ENCODE results near the gene GRPEL1. TPM values are rescaled to one million over a fixed set of nuclear protein-coding genes. Genes with fewer than 3 reads are reported as not detected.

GRPEL1 gene
- total RNA-seq, 1 experiment from 2014 or later, result 40.7 TPM

- H2AK5ac ChIP-seq (ENCODE audit: insufficient read length, low read length), result no peak overlapping the region
- H3K27me3 ChIP-seq (ENCODE audit: insufficient read depth, low read length), result no peaks in the 10 kb centered on the region
- Mint-ChIP-seq H3K4me3 (no peak overlapping the region), H3K27ac (peak overlapping the region in 1 of 3 experiments; percentile 65; a peak in 1 of 7 replicates), H3K27me3 (ENCODE audit: low read depth) (no peaks in the 10 kb centered on the region), H3K4me1 (peaks cover 7 to 11% of the 10 kb centered on the region in 2 experiments), H3K36me3 (ENCODE audit: insufficient read depth in 1 of 3, low read depth in 3 of 3) (peaks cover 6 to 27% (median 21%) of the 10 kb centered on the region in 3 experiments; a peak in 6 of 7 replicates), H3K9me3 (no peaks in the 10 kb centered on the region)
- no peak overlapping the region for H3K18ac ChIP-seq (ENCODE audit: insufficient read length, low read depth, low read length)
- H2BK15ac ChIP-seq (ENCODE audit: low read depth, low read length), result no peak overlapping the region
- H3K9ac ChIP-seq (ENCODE audit: extremely low read depth, insufficient read length, low read length), result no peak overlapping the region
- H3K79me2 ChIP-seq (ENCODE audit: insufficient read depth, low read length), result 0 out of 2 replicates have a peak, but pooled peaks cover 2% of the 10 kb centered on the region
- H2BK5ac ChIP-seq (ENCODE audit: insufficient read length, low read length), result no peak overlapping the region
- H3K4ac ChIP-seq (ENCODE audit: low read depth, low read length), result no peak overlapping the region
- H3K56ac ChIP-seq (ENCODE audit: insufficient read length, low read depth, low read length), result no peak overlapping the region
- no peak overlapping the region; the same call in 1 of the 2 replicates for H3K14ac ChIP-seq (ENCODE audit: insufficient read depth, low read length)
- H3K23me2 ChIP-seq (ENCODE audit: insufficient read length, low read depth, low read length, poor library complexity, severe bottlenecking), result no peaks in the 10 kb centered on the region
- no peak overlapping the region for H4K91ac ChIP-seq (ENCODE audit: insufficient read length, low read depth, low read length)
- no peak overlapping the region for H3K23ac ChIP-seq (ENCODE audit: insufficient read length, low read depth, low read length)
- no peak for DNase-seq
- H4K20me1 ChIP-seq (ENCODE audit: control insufficient read depth, insufficient read depth, insufficient read length), result no peaks in the 10 kb centered on the region
- H4K8ac ChIP-seq (replicated peaks; ENCODE audit: insufficient read length, low read depth, low read length), result no peak overlapping the region
- no peak overlapping the region for H2BK120ac ChIP-seq (ENCODE audit: low read depth, low read length, poor library complexity, severe bottlenecking)
- H2AFZ ChIP-seq (ENCODE audit: low read length), result no peak overlapping the region
- H3K4me1 ChIP-seq (ENCODE audit: insufficient read depth, low read length), result no peaks in the 10 kb centered on the region
- H3K9me3 ChIP-seq (ENCODE audit: control insufficient read depth, low read depth, low read length), result no peaks in the 10 kb centered on the region
- H2BK12ac ChIP-seq (ENCODE audit: insufficient read length, low read depth, low read length), result no peak overlapping the region
- WGBS (ENCODE audit: extremely low coverage, insufficient read length, low lambda C conversion rate), result no CpG with 5 or more reads among the region's 20 CpGs
- no peak overlapping the region for H3K27ac ChIP-seq (ENCODE audit: insufficient read length, low read depth, low read length)
- H3T11ph ChIP-seq (ENCODE audit: low read length), result no peak overlapping the region
- no peak overlapping the region for H2BK20ac ChIP-seq (ENCODE audit: low read depth, low read length, poor library complexity, severe bottlenecking)
- H4K5ac ChIP-seq (ENCODE audit: insufficient read length, low read depth, low read length), result no peak overlapping the region
- TF ChIP-seq, protein P1, sequence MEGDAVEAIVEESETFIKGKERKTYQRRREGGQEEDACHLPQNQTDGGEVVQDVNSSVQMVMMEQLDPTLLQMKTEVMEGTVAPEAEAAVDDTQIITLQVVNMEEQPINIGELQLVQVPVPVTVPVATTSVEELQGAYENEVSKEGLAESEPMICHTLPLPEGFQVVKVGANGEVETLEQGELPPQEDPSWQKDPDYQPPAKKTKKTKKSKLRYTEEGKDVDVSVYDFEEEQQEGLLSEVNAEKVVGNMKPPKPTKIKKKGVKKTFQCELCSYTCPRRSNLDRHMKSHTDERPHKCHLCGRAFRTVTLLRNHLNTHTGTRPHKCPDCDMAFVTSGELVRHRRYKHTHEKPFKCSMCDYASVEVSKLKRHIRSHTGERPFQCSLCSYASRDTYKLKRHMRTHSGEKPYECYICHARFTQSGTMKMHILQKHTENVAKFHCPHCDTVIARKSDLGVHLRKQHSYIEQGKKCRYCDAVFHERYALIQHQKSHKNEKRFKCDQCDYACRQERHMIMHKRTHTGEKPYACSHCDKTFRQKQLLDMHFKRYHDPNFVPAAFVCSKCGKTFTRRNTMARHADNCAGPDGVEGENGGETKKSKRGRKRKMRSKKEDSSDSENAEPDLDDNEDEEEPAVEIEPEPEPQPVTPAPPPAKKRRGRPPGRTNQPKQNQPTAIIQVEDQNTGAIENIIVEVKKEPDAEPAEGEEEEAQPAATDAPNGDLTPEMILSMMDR (conservative IDR thresholded peaks at IDR 0.05), result no peak
- no peaks in the 10 kb centered on the region for H3K79me1 ChIP-seq (ENCODE audit: insufficient read depth, low read depth, low read length, poor library complexity, severe bottlenecking)
- no peak overlapping the region for H3K4me2 ChIP-seq (ENCODE audit: insufficient read depth, insufficient read length, low read length)
Observed at GRCh38 chr4:7052923-7053715, 14.7 kb downstream of the GRPEL1 start.

All from H9 (cell line).